Bronchial epithelial cell (primary cell): ENCODE measurements around the gene GSAP. TPM values are rescaled to one million over a fixed set of nuclear protein-coding genes. Genes with fewer than 3 reads are reported as not detected.

Experiments used
- DNase-seq: peaks from one replicate; pipeline ENCODE4 v3.0.0-alpha.2; 2010; ENCODE audit warnings: low read depth
- FAIRE-seq: peaks from 2 replicates; lab custom pipeline; 2011; peaks lifted over from hg19 to GRCh38; lab: Jason Lieb, UNC
- H3K27me3 ChIP-seq: 2 replicates; pipeline ENCODE4 v1.5.1; 2011; ENCODE audit warnings: low read length; ENCODE audit not compliant: control insufficient read depth, insufficient read depth
- H3K36me3 ChIP-seq: 2 replicates; pipeline ENCODE4 v1.5.1; 2011; ENCODE audit warnings: low read length; ENCODE audit not compliant: control insufficient read depth, insufficient read depth
- H3K4me3 ChIP-seq: 2 replicates; pipeline ENCODE4 v1.5.1; 2011; ENCODE audit warnings: mild to moderate bottlenecking, low read depth, low read length, control low read depth
- CTCF ChIP-seq: IDR thresholded peaks from 2 replicates; pipeline ENCODE4 v1.5.1; 2011; ENCODE audit warnings: mild to moderate bottlenecking, moderate library complexity, low read length, control low read depth, inconsistent platforms; ENCODE audit not compliant: insufficient read depth, severe bottlenecking
- total RNA-seq: library from RNA; depleted of rRNA; stranded (reverse); fragments of >200 nt; gene quantifications from 2 replicates; pipeline ENCODE4 v1.2.1, GENCODE V29; 2014

GSAP gene
- total RNA-seq, 1 donor from 2014 or later, result 10.3 TPM

- DNase-seq (no peak), FAIRE-seq (no peak)
- Histone ChIP-seq H3K36me3 (peaks cover 1% of the 10 kb centered on the region), H3K4me3 (no peak overlapping the region), H3K27me3 (no peaks in the 10 kb centered on the region)
- no peak for TF ChIP-seq CTCF
Observed at GRCh38 chr7:77315182-77315591, 101.0 kb downstream of the GSAP start.

GRCh38 chr7:77313876-77314480 is 102.2 kb downstream of the GSAP start:
- no peak for DNase-seq
- no peaks in the 10 kb centered on the region for H3K27me3 ChIP-seq
- peaks cover 1% of the 10 kb centered on the region for H3K36me3 ChIP-seq
- no peak for TF ChIP-seq CTCF
- no peak for FAIRE-seq
- no peak overlapping the region for H3K4me3 ChIP-seq

- TF ChIP-seq CTCF, result no peak
- peaks cover 1% of the 10 kb centered on the region for H3K36me3 ChIP-seq
- FAIRE-seq, result no peak
- H3K4me3 ChIP-seq, result no peak overlapping the region
- no peaks in the 10 kb centered on the region for H3K27me3 ChIP-seq
- no peak for DNase-seq
Observed at GRCh38 chr7:77313085-77313484, 103.1 kb downstream of the GSAP start.

GRCh38 chr7:77310982-77311381 is 105.2 kb downstream of the GSAP start:
- H3K4me3 ChIP-seq, result no peak overlapping the region
- H3K27me3 ChIP-seq, result no peaks in the 10 kb centered on the region
- H3K36me3 ChIP-seq, result peaks cover 1% of the 10 kb centered on the region
- DNase-seq (peak; percentile 81), FAIRE-seq (no peak)
- TF ChIP-seq CTCF, result no peak

GRCh38 chr7:77309714-77310220 is 106.4 kb downstream of the GSAP start:
- H3K27me3 ChIP-seq, result no peaks in the 10 kb centered on the region
- peaks cover 1% of the 10 kb centered on the region for H3K36me3 ChIP-seq
- DNase-seq (peak; percentile 79), FAIRE-seq (no peak)
- H3K4me3 ChIP-seq, result no peak overlapping the region
- no peak for TF ChIP-seq CTCF

GRCh38 chr7:77308792-77309191 is 107.4 kb downstream of the GSAP start:
- FAIRE-seq (peak; percentile 43), DNase-seq (peak; percentile 67)
- Histone ChIP-seq H3K36me3 (no peaks in the 10 kb centered on the region), H3K27me3 (no peaks in the 10 kb centered on the region), H3K4me3 (no peak overlapping the region)
- TF ChIP-seq CTCF, result no peak
